Stimulated activated CD4-positive, alpha-beta T cell treated with anti-CD3 and anti-CD28 coated beads, Interleukin-4, amount 100 ng/mL, for 48 hours (primary cell): Measurements from ENCODE around the gene CD79A.

ENCODE experiments used
- DNase-seq, 2 donors: peaks; one replicate each; pipeline ENCODE4 v3.0.0-alpha.2; 2020; ENCODE audit warnings: low read depth in 2 of 2

Gene CD79A

DNA sequence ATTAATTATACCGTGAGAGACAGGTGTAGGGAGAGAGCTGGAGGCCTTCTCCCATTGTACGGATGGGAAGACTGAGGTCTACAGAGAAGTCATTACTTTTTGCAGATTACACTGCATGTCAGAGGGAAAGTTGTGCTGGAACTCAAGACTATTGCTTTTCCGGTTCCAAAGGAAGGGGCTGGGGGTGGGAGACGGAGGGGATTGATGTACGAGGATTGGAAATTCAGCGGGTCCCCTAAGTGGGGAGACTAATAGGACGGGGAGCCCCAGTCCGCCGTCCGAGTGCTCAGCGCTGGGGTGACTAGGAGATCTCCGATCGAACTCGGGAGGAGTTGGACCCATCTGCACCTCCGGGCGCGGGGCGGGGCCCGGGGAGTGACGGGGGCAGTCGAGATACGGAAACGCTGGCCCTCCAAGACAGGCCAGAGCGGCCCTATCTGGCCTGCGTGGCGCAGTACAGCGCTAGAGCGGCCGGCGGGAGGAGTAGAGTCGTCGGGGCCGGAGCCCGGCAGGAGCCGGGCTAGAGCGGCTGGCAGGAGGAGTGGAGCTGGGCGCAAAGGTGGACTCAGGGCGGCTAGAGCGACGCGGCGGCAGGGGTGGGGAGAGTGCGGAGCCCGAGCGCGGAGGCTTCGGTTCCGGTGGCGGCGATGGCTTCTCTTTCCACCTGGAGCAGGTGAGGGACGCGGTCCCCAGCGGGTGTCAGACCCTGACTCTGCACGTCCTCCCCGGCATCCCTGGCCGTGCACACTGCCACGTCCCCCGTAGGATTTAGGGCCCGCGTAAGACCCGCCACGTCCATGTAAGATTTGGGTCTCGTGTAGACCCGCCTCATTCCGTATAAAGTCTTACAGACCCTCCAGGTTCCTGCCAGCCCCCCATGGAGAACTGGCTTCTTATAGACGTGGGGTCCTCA is 7.0 kb downstream of the CD79A start:
- DNase-seq, result peak; percentile 86 to 87

DNA sequence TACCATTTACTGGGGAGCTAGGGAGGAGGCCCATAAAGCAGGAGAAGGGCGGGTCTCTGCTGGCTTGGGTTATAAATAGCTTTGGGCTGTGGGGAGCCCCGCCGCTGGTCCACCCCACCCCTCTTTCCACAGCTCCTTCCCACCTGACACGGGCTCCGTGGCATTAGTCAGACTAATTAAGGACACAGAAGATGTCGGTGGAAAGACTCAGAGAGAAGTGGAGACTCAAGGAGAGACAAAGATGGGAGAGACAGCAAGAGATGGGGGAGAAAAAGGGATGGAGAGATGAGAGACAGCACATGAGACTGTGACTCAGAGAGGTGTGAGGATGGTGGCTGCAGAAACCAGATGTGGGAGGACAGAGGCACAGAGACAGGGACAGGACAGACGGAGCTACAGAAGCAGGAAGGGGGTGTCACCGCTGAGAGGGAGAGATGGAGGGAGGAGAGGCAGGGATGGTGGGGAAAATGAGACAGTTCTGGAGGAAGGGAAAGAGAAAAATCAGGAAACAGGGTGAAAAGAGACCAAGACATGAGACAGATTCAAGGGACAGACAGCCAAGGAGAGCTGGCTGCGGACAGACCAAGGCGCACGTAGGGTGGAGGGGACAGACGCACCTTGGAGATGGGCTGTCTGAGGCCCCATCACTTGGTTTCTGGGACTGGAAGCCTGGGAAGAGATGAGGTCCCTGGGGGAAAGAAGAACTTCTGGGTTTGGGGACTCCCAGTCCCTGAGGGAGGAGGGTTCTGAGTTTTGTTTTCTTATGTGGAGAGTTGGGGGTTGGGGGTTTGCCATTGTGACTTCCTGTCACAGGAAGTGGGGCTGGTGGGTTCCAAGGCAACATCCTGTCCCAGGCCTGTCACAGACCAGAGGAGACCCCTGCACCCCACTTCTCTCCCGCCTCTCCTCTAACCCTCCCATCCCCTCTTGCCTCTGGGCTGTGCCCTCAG is 10.0 kb downstream of the CD79A start:
- DNase-seq, result peak in 1 of 2 donors; percentile 46

DNA sequence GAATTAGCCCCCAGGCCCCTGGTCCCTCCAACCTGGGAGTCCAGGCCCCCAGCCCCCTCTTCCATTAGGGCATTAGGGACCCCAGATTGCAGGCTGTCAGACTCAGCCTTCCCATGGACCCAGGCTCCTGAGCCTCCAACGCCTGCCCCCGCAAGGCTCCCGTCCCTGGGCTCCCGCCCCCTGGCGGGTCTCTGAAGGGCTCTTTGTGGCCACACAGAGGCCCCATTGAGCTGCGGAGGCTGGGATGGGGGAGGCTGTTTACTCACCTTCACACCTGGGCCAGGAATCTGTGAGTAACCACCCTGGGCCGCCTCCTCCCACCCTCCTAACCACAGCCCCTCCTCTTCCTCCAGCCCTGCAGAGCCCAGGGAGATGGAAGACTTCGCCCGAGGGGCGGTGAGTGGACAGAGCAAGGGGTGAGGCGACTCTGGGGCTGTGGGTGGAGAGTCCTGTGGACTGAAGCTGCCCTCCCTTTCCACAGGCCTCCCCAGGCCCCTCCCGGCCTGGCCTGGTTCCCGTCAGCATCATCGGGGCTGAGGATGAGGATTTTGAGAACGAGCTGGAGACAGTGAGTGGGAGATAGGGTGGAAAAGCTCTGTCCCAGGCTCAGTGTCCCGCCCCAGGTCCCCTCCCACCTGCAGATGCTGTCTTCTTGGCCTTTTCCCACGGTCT is 10.8 kb downstream of the CD79A start:
- DNase-seq, result peak; percentile 74 to 80

DNA sequence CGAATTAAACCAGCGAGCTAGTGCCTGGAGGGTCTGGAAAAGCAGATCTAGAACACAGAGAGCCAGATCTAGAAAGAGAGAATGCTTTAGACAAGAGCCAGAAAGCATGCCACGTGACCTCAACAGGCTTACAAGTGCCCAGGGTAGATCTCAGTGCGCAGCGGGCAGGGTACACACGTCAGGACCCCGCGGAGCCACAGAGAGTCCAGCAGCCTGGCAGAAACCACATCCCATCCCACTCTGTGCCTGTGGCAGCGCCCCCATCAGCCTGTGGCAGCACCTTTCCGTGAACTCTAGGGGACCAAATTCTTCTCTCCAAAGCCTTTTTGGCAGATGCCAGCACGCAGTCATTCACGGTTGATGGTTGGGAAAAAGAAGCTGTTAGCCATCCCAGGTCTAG is 11.8 kb downstream of the CD79A start:
- no peak for DNase-seq

DNA sequence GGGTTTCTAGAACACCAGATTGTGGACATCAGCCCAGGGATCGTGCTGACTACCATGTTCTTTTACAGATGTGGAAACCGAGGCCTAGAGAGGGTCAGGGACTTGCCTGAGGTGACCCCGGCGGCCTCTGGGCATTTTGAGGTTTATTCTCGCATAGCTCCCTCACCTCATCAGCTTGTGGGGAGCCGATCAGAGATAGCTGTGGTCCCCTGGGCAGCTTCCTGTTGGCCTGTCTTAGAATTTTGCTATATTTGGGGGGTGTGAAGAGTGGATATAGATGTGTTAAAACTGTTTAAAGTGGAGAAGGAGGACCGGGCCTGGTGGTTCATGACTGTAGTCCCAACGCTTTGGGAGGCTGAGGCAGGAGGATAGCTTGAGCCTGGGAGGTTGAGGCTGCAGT is 12.8 kb downstream of the CD79A start:
- DNase-seq, result no peak

DNA sequence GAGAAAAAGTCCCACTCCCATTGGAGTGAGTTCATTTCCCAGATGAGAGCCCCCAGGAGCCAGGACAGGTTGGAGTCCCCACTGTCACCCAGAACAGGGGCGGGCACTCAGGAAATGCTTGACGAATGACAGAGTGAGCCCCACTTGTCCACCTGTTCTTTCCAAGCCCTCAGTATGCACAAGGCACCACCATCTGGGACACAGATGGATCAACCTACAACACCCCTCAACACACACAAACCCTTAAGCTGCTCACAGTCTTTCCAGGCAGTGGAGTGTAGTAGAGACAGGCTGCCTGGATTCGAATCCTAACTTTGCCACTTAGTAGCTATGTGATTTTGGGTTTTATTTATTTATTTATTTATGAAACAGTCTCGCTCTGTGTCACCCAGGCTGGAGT is 13.9 kb downstream of the CD79A start:
- DNase-seq, result no peak

DNA sequence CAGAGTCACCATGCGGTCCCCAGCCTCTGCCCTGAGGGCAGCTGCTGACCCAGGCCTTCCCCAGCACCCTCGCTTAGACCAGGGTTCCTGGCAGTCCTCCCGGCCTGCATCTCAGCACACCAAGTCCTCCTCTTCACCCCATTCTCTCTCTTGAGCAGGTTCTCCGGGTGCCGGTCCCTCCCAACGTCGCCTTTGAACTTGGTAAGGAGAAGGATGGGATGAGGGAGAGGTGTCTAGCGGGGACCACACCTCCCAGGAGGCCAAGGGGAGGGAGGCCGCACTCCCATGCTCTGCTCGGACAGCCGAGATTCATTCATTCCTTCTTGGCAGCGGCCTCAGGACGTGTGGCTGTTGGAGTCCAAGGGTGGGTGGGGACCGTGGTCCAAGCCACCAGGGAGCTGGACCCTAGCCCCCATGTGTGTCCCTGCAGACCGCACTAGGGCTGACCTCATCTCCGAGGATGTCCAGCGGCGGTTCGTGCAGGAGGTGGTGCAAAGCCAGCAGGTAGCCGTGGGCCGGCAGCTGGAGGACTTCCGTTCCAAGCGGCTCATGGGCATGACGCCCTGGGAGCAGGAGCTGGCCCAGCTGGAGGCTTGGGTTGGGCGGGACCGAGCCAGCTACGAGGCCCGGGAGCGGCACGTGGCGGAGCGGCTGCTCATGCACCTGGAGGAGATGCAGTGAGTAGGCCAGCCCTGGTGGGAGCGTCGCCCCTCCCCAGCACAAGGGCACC is 15.3 kb downstream of the CD79A start:
- no peak for DNase-seq

DNA sequence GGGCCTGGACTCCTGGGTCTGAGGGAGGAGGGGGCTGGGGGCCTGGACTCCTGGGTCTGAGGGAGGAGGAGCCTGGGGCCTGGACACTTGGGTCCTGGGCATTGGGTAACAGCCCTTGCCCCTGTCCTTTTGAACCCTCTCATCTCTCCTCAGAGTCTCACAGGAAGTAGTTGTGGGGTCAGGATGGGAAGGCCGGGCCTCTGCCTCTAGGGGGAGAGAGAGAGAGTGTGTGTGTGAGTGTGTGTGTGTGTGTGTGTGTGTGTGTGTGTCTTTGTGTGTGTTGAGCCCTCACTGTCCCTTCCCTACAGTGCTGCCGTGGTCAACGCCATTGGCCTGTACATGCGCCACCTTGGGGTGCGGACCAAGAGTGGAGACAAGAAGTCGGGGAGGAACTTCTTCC is 16.8 kb downstream of the CD79A start:
- no peak for DNase-seq

DNA sequence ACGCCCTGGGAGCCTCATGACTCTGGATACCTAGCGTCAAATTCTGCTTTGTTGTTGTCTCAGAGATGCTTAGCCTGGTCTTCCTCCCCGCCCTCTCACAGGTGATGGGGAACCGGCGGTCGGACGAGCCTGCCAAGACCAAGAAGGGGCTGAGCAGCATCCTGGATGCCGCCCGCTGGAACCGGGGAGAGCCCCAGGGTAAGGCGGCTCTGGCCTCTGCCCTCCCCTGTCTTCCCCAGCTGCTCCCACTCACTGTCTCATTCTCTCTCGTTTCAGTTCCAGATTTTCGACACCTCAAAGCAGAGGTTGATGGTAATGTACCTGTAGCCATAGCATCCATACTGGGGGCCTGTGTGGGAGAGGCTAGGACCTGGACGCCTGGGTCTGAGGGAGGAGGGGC is 17.3 kb downstream of the CD79A start:
- no peak for DNase-seq

DNA sequence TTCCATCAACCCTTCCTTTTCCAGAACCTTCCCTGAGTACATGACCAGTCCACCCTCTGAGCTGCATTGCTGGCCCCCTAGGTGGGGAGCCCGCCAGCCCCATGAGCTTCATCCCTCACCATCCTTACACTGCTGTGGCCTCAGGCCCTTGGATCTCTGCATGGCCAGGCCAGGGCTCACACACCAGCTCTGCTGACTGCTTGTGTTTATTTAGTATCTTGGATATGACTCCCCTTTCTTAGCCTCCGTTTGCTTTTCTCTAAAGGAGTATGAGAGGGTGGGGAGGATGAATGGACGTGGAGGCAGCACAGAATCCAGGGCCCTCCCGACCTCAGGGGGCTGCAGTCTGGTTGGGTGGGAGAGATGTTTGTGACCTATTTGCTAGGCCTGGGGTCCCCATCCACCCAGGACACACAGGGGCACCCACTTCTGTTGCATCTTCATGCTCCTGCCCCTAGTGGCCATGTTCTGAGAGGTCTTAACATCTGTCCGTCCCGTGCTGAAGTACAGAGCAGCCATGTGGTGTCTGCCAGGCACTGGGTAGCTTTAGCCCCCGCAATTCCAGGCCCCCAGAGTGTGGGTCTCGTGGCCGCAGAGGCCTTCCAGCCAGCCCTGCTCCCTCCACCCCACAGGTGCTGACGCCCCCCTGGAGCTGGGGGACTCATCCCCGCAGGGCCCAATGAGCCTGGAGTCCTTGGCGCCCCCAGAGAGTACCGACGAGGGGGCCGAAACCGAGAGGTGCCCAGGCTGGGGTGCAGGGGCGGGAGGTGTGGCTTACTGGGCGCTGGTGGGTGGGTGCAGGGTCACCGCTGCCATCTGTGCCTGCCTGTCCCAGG is 18.9 kb downstream of the CD79A start:
- DNase-seq, result no peak

DNA sequence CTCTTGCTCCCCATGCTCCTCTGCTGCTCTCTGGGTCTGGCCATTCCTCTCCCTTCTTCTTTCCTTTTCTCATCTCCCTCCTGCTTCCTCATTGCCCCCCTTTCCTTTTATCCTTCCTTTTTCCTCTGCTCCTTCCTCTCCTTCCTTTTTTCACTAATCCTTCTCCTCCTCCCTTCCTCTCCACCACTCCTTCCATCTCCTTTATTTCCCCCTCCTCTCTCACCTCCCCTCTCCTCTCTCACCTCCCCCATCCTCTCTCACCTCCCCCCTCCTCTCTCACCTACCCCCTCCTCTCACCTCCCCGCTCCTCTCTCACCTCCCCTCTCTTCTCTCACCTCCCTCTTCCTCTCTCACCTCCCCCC is 19.5 kb downstream of the CD79A start:
- no peak for DNase-seq

DNA sequence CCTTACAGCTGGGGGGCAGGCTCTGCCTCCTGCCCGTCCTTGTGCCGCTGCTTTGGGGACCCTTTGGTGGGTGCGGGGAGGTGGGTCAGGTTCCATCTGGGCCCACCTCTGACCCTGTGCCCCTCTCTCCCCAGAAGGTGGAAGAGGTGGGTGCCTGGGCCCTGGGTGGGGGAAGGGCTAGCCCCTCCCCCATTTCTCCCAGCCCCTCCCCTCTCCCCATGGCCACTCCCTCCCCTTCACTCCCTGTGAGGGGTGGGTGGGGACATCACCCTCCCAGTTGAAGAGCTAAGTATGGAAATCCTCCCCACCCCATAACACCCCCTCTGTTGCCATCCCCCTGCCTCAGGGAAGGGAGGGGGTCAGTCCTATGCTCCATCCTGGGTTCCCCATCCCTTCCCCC is 20.1 kb downstream of the CD79A start:
- DNase-seq, result no peak

DNA sequence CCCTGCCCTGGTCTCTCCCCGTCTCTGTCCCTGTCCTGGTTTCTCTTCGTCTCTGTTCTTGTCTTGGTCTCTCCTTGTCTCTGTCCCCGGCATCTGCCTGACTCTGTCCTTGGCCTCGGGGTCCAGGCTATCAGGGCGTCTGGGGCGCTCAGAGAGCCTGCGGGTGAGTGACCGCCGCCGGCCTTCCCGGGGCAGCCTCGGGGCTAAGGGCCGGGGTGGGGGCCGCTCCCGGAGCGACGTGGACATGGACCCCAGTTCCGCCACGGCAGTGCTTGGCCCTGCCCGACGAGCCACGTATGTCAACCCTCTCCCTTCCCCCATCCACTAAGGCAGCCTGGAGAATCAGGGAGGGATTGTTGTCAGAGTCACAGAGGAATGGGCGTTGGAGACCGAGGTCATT is 20.7 kb downstream of the CD79A start:
- no peak for DNase-seq

DNA sequence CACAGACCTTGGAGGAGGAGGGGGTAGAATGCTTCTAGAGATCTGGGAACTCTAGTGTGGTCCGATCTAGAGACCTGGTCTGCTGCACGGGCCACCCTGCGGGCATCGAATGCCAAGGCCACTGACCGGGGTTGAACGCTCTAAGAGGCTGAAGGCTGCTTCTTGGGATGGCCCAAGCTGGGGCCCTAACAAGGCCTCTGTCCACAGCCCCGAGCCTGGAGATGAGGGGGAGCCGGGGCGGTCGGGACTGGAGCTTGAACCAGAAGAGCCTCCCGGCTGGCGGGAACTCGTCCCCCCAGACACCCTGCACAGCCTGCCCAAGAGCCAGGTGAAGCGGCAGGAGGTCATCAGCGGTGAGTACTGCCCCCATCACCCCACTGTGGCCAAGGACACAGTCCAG is 21.2 kb downstream of the CD79A start:
- DNase-seq, result no peak

DNA sequence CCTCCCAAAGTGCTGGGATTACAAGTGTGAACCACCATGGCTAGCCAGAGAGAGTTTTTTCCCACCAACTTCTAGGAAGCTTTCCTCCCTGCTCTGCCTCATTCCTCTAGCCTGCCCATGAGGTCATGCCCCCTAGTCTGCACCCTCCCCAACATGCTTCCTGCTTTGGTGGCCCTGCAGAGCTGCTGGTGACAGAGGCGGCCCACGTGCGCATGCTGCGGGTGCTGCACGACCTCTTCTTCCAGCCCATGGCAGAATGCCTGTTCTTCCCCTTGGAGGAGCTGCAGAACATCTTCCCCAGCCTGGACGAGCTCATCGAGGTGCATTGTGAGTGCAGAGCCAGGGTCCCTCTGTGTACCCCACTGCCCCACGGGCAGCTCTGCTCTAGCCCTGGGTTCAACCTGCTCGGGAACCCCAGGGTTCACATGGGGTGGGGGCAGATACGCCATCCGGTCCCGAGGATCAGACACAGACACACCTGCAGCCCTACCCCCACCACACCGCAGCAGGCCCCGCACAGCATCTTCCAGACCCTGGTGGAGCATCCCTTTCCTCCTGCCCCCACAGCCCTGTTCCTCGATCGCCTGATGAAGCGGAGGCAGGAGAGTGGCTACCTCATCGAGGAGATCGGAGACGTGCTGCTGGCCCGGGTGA is 24.8 kb downstream of the CD79A start:
- no peak for DNase-seq

DNA sequence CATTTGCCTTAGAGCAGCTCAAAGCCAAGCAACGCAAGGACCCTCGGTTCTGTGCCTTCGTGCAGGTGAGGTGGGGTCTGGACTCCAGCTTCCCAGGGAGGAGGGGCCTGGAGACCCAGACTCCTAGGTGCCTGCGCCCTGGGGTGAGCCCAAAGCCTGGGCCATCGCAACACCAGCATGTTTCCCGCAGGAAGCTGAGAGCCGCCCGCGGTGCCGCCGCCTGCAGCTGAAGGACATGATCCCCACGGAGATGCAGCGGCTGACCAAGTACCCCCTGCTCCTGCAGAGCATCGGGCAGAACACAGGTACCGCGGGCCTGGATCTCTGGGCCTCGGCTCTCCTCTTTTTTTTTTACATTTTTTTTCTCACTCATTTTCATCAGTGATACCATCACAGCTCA is 25.5 kb downstream of the CD79A start:
- DNase-seq, result no peak

DNA sequence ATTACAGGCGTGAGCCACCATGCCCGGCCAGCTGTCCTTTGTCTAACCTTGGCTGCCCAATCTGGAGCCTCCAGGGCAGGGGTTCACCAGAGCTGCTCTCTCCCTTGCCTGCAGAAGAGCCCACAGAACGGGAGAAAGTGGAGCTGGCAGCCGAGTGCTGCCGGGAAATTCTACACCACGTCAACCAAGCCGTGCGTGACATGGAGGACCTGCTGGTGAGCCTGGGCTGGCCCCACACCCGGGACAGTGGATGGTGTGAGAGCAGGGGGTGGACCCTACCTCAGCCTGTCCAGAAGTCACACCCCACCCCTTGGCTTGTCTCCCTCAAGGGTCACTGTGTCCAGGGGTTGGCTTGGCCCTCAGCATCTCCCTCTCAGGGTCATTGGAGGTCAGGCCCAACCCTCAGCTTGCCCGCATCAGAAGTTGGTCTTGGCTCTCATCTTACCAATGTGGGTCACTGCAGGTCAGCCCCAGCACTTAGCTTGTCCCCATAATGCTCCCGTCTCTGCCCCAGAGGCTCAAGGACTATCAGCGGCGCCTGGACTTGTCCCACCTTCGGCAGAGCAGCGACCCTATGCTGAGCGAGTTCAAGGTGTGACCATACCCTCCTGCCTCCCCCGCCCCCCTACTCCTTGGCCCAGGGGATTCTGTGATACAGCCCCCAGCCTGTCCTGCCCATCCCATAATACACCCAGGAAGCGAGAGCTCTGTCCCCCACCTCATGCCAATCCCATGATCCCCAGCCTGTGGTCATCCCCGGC is 26.3 kb downstream of the CD79A start:
- DNase-seq, result no peak

DNA sequence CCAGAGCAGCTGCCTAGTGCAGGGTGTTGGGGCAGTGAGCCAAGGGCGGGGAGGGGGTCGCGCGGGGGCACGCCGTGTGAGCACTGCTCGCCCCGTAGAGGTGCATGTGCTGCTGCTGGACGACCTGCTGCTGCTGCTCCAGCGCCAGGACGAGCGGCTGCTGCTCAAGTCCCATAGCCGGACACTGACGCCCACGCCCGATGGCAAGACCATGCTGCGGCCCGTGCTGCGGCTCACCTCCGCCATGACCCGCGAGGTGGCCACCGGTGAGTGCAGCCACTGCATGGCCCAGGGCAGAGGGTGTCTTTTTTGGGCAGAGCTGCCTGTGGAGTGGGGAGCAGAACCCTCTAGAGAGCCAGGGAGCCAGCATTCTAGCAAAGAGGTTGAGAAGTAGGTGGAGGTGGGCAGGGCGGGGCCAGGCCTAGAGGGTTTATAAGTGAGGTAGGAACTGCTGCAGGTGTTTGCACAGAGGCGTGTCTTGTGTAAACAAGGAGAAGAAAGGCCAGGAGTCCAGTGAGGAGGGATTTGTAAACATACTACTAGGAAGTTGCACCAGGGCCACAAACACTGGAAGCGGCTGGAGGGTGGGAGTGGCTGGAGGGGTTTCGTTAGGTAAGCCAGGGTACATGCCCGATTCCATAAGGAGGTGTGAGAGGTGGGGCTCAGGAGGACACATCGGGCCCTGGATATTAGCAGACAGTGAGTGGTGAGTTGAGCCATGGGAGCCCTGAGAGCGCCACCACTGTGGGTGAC is 27.2 kb downstream of the CD79A start:
- no peak for DNase-seq
